ENCODE results near the gene SSUH2.

The SSUH2 gene

DNA sequence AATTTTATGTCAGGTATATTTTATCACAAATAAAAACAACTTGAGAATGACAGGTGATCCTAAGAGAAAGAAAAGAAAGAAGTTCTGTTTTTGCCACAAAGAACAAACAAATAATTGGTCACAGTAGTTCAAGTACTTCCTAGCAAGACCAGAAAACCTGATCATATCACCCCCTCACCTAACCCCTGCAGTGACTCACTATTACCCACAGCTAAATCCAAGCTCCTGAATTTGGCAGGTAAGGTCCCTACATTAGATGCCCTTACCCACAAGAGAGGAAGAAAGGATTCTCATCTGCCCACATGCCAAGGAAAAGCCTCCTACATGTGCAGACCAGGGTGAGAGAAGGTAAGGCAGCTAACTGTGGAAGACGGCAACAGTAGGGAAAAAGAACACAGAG, 4.4 kb downstream of the SSUH2 start:
- no peak overlapping the region for H4K8ac ChIP-seq (ENCODE audit: low read depth, low read length)
- H3K27ac ChIP-seq (ENCODE audit: low read depth, low read length): no peak overlapping the region
- H4K12ac ChIP-seq (ENCODE audit: low read depth, low read length): no peak overlapping the region
- DNase-seq: no peak
- no peak overlapping the region for H3K4me3 ChIP-seq (ENCODE audit: low read depth, low read length)
- no peaks in the 10 kb centered on the region for H3K79me2 ChIP-seq (ENCODE audit: control insufficient read depth, insufficient read depth, low read length, poor library complexity)
- WGBS (ENCODE audit: extremely low coverage, insufficient coverage, insufficient read length): no CpG with 5 or more reads among the region's 1 CpG
- H3K9me3 ChIP-seq (ENCODE audit: insufficient read depth, low read depth, low read length): no peaks in the 10 kb centered on the region
- H4K91ac ChIP-seq (ENCODE audit: low read depth, low read length): no peak overlapping the region
- H3K4me2 ChIP-seq (ENCODE audit: low read length): no peak overlapping the region
- H3K36me3 ChIP-seq (ENCODE audit: control insufficient read depth in 1 of 2, insufficient read depth in 2 of 2, low read length in 2 of 2): no peaks in the 10 kb centered on the region
- H3K14ac ChIP-seq (ENCODE audit: low read length): no peak overlapping the region
- no peak overlapping the region for H3K18ac ChIP-seq (ENCODE audit: low read length)
- no peaks in the 10 kb centered on the region for H3K4me1 ChIP-seq (ENCODE audit: control insufficient read depth in 1 of 2, insufficient read depth in 2 of 2, low read length in 2 of 2)
- H3K79me1 ChIP-seq (ENCODE audit: low read length): no peaks in the 10 kb centered on the region
- H3K4ac ChIP-seq (ENCODE audit: low read depth, low read length): no peak overlapping the region
- H3K23ac ChIP-seq (ENCODE audit: low read length): no peak overlapping the region
- H2BK120ac ChIP-seq (ENCODE audit: insufficient read depth, low read length, poor library complexity): no peak overlapping the region
- no peak overlapping the region for H2AK5ac ChIP-seq (ENCODE audit: low read length)
- H2AFZ ChIP-seq (ENCODE audit: insufficient read depth, low read length, poor library complexity): no peak overlapping the region
- H3K27me3 ChIP-seq (ENCODE audit: insufficient read depth, low read length): no peaks in the 10 kb centered on the region
- no peak overlapping the region for H3K9ac ChIP-seq (ENCODE audit: low read length)
- H2BK12ac ChIP-seq (ENCODE audit: low read length): no peak overlapping the region
- no peak overlapping the region for H2BK5ac ChIP-seq (ENCODE audit: low read depth, low read length, poor library complexity)

DNA sequence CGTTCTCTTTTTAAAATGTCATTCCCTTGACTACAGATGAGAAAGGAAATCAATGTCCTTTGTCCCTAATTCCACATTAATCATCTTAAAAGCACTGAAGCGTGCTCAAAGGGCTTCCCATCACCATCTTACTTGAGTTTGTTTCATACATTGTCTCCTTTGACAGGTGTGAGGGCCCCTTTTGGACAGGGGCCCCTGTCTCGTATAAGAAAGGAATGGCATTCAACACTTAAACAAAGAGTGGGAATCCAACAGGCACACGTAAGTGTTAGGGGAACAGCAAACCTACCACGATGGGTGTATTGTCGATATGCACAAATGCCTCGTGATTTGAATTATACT, 5.0 kb downstream of the SSUH2 start:
- Histone ChIP-seq H3K4me3 (ENCODE audit: low read depth, low read length) (no peak overlapping the region), H3K4ac (ENCODE audit: low read depth, low read length) (no peak overlapping the region), H3K36me3 (ENCODE audit: control insufficient read depth in 1 of 2, insufficient read depth in 2 of 2, low read length in 2 of 2) (no peaks in the 10 kb centered on the region), H3K23ac (ENCODE audit: low read length) (no peak overlapping the region), H3K79me2 (ENCODE audit: control insufficient read depth, insufficient read depth, low read length, poor library complexity) (no peaks in the 10 kb centered on the region), H2AFZ (ENCODE audit: insufficient read depth, low read length, poor library complexity) (no peak overlapping the region), H4K12ac (ENCODE audit: low read depth, low read length) (no peak overlapping the region), H3K14ac (ENCODE audit: low read length) (no peak overlapping the region), H3K4me1 (ENCODE audit: control insufficient read depth in 1 of 2, insufficient read depth in 2 of 2, low read length in 2 of 2) (no peaks in the 10 kb centered on the region), H2AK5ac (ENCODE audit: low read length) (no peak overlapping the region), H3K27ac (ENCODE audit: low read depth, low read length) (no peak overlapping the region), H3K9ac (ENCODE audit: low read length) (no peak overlapping the region), H4K91ac (ENCODE audit: low read depth, low read length) (no peak overlapping the region), H2BK12ac (ENCODE audit: low read length) (no peak overlapping the region), H3K4me2 (ENCODE audit: low read length) (no peak overlapping the region), H3K79me1 (ENCODE audit: low read length) (no peaks in the 10 kb centered on the region), H2BK120ac (ENCODE audit: insufficient read depth, low read length, poor library complexity) (no peak overlapping the region), H2BK5ac (ENCODE audit: low read depth, low read length, poor library complexity) (no peak overlapping the region), H3K18ac (ENCODE audit: low read length) (no peak overlapping the region), H4K8ac (ENCODE audit: low read depth, low read length) (no peak overlapping the region), H3K27me3 (ENCODE audit: insufficient read depth, low read length) (no peaks in the 10 kb centered on the region), H3K9me3 (ENCODE audit: insufficient read depth, low read depth, low read length) (no peaks in the 10 kb centered on the region)
- WGBS (ENCODE audit: extremely low coverage, insufficient coverage, insufficient read length): no CpG with 5 or more reads among the region's 7 CpGs
- DNase-seq: no peak

DNA sequence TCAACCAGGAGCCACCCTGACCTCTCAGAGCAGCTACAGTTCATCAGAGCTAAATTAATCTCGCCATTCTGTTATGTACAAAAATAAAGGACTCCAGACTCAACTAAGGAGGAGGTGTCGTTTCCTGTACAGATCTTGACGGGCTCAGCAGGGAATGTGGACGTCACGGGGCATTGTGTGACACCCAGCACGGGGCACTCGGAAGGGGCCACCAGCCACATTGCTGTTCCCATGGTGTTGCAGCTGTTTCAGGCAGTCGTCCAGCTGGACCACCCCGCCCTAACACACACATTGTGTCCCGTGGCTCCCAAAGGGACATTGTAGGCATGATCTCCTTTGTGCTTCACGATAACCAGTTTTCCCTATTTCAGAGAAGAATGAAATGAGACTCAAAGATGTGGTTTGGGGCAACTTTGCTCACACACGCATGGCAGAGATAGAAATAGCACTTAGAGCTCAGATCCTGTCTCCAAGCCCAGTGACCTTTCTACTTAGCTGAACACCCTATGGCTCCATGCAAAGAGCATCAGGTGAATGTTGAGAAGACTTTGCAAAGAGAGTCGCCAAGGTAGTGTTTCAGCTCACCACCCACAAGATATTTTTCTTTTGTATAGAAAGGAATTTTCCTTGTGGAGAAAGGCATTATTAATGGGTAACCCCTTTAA, 5.5 kb downstream of the SSUH2 start:
- no peak overlapping the region for H2BK120ac ChIP-seq (ENCODE audit: insufficient read depth, low read length, poor library complexity)
- WGBS (ENCODE audit: extremely low coverage, insufficient coverage, insufficient read length): no CpG with 5 or more reads among the region's 13 CpGs
- H3K14ac ChIP-seq (ENCODE audit: low read length): no peak overlapping the region
- H4K8ac ChIP-seq (ENCODE audit: low read depth, low read length): no peak overlapping the region
- no peak overlapping the region for H3K4me3 ChIP-seq (ENCODE audit: low read depth, low read length)
- H4K12ac ChIP-seq (ENCODE audit: low read depth, low read length): no peak overlapping the region
- H2AK5ac ChIP-seq (ENCODE audit: low read length): no peak overlapping the region
- no peak overlapping the region for H2BK5ac ChIP-seq (ENCODE audit: low read depth, low read length, poor library complexity)
- H3K27ac ChIP-seq (ENCODE audit: low read depth, low read length): no peak overlapping the region
- no peak overlapping the region for H4K91ac ChIP-seq (ENCODE audit: low read depth, low read length)
- no peak overlapping the region for H3K4me2 ChIP-seq (ENCODE audit: low read length)
- H3K18ac ChIP-seq (ENCODE audit: low read length): no peak overlapping the region
- no peaks in the 10 kb centered on the region for H3K36me3 ChIP-seq (ENCODE audit: control insufficient read depth in 1 of 2, insufficient read depth in 2 of 2, low read length in 2 of 2)
- no peak overlapping the region for H2BK12ac ChIP-seq (ENCODE audit: low read length)
- H3K4me1 ChIP-seq (ENCODE audit: control insufficient read depth in 1 of 2, insufficient read depth in 2 of 2, low read length in 2 of 2): no peaks in the 10 kb centered on the region
- H3K4ac ChIP-seq (ENCODE audit: low read depth, low read length): no peak overlapping the region
- no peak overlapping the region for H3K23ac ChIP-seq (ENCODE audit: low read length)
- DNase-seq: no peak
- H3K27me3 ChIP-seq (ENCODE audit: insufficient read depth, low read length): no peaks in the 10 kb centered on the region
- H3K79me1 ChIP-seq (ENCODE audit: low read length): no peaks in the 10 kb centered on the region
- no peak overlapping the region for H2AFZ ChIP-seq (ENCODE audit: insufficient read depth, low read length, poor library complexity)
- H3K9me3 ChIP-seq (ENCODE audit: insufficient read depth, low read depth, low read length): no peaks in the 10 kb centered on the region
- H3K79me2 ChIP-seq (ENCODE audit: control insufficient read depth, insufficient read depth, low read length, poor library complexity): no peaks in the 10 kb centered on the region
- no peak overlapping the region for H3K9ac ChIP-seq (ENCODE audit: low read length)

DNA sequence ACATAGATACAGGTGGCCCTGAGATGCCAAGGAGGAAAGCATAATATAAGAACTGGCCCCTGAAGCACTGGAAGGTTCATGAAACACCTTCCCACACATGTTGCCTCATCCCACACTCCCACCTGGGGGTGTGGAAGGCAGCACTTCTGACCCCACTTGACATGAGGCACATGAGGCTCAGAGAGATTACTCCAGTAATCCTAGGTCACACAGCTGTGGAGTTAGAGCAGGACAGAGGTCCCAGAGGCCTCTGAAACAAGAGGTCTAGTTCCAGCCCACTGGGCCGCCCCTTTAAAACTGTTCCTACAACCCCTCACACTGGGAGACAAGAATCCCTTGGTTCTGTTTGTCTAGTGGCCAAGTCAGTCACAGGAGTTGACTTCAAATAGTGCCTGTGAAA, 7.2 kb downstream of the SSUH2 start:
- Histone ChIP-seq H3K27me3 (ENCODE audit: insufficient read depth, low read length) (no peaks in the 10 kb centered on the region), H3K9ac (ENCODE audit: low read length) (no peak overlapping the region), H2BK120ac (ENCODE audit: insufficient read depth, low read length, poor library complexity) (no peak overlapping the region), H3K36me3 (ENCODE audit: control insufficient read depth in 1 of 2, insufficient read depth in 2 of 2, low read length in 2 of 2) (no peaks in the 10 kb centered on the region), H3K79me1 (ENCODE audit: low read length) (no peaks in the 10 kb centered on the region), H2BK5ac (ENCODE audit: low read depth, low read length, poor library complexity) (no peak overlapping the region), H2AFZ (ENCODE audit: insufficient read depth, low read length, poor library complexity) (no peak overlapping the region), H3K4me2 (ENCODE audit: low read length) (no peak overlapping the region), H4K8ac (ENCODE audit: low read depth, low read length) (no peak overlapping the region), H3K14ac (ENCODE audit: low read length) (no peak overlapping the region), H4K91ac (ENCODE audit: low read depth, low read length) (no peak overlapping the region), H3K4ac (ENCODE audit: low read depth, low read length) (no peak overlapping the region), H3K23ac (ENCODE audit: low read length) (no peak overlapping the region), H3K18ac (ENCODE audit: low read length) (no peak overlapping the region), H4K12ac (ENCODE audit: low read depth, low read length) (no peak overlapping the region), H3K27ac (ENCODE audit: low read depth, low read length) (no peak overlapping the region), H3K79me2 (ENCODE audit: control insufficient read depth, insufficient read depth, low read length, poor library complexity) (no peaks in the 10 kb centered on the region), H3K4me3 (ENCODE audit: low read depth, low read length) (no peak overlapping the region), H3K9me3 (ENCODE audit: insufficient read depth, low read depth, low read length) (no peaks in the 10 kb centered on the region), H3K4me1 (ENCODE audit: control insufficient read depth in 1 of 2, insufficient read depth in 2 of 2, low read length in 2 of 2) (no peaks in the 10 kb centered on the region), H2BK12ac (ENCODE audit: low read length) (no peak overlapping the region), H2AK5ac (ENCODE audit: low read length) (no peak overlapping the region)
- DNase-seq: no peak
- WGBS (ENCODE audit: extremely low coverage, insufficient coverage, insufficient read length): no CpG with 5 or more reads among the region's 1 CpG
